Activated CD4-positive, alpha-beta memory T cell treated with anti-CD3 and anti-CD28 coated beads, Interleukin-2, amount 10 ng/mL, durations not matched to agents 7 days and 5 days (primary cell): ENCODE results near the gene ST8SIA6. TPM values are rescaled to one million over a fixed set of nuclear protein-coding genes. Genes with fewer than 3 reads are reported as not detected.
A peak's percentile ranks its signal among the peaks of the same experiment; 100 is the strongest.
"Not testable (repeated sequence)": the region's sequence is repeated elsewhere in the genome, so short reads cannot be mapped to it uniquely, and the experiment has no call there.

Experiments
- CTCF ChIA-PET: fragments of 350-600 bp; sonication (Branson Sonifier 250); formaldehyde crosslinking; loops from one replicate; lab custom pipeline; 2021; ENCODE audit warnings: antibody characterized with exemption, inconsistent platforms; lab: Charles Lee
- POLR2A ChIA-PET: fragments of 350-600 bp; sonication (Branson Sonifier 250); formaldehyde crosslinking; loops from one replicate; lab custom pipeline; 2021; ENCODE audit warnings: antibody characterized with exemption; lab: Charles Lee
- DNase-seq: peaks from one replicate; pipeline ENCODE4 v3.0.0-alpha.2; 2020
- H3K27ac Mint-ChIP-seq: one replicate; pipeline ENCODE4 v1.8.0; 2021; ENCODE audit warnings: mild to moderate bottlenecking, mixed read lengths
- H3K27me3 Mint-ChIP-seq: one replicate; pipeline ENCODE4 v1.8.0; 2021; ENCODE audit warnings: mixed read lengths
- H3K36me3 Mint-ChIP-seq: one replicate; pipeline ENCODE4 v1.8.0; 2021; ENCODE audit warnings: low read depth, mixed read lengths
- H3K4me1 Mint-ChIP-seq: one replicate; pipeline ENCODE4 v1.8.0; 2021; ENCODE audit warnings: mixed read lengths
- H3K4me3 Mint-ChIP-seq: one replicate; pipeline ENCODE4 v1.8.0; 2021; ENCODE audit warnings: mild to moderate bottlenecking, mixed read lengths
- H3K9me3 Mint-ChIP-seq: one replicate; pipeline ENCODE4 v1.8.0; 2021; ENCODE audit warnings: mixed read lengths
- total RNA-seq, 2 experiments: library from RNA; stranded (reverse); gene quantifications; one replicate each; pipeline ENCODE4 v1.2.3, GENCODE V29; 2021

The ST8SIA6 gene, protein sequence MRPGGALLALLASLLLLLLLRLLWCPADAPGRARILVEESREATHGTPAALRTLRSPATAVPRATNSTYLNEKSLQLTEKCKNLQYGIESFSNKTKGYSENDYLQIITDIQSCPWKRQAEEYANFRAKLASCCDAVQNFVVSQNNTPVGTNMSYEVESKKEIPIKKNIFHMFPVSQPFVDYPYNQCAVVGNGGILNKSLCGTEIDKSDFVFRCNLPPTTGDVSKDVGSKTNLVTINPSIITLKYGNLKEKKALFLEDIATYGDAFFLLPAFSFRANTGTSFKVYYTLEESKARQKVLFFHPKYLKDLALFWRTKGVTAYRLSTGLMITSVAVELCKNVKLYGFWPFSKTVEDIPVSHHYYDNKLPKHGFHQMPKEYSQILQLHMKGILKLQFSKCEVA
- under 1 TPM; 0.93 to 0.95 TPM for total RNA-seq

DNA sequence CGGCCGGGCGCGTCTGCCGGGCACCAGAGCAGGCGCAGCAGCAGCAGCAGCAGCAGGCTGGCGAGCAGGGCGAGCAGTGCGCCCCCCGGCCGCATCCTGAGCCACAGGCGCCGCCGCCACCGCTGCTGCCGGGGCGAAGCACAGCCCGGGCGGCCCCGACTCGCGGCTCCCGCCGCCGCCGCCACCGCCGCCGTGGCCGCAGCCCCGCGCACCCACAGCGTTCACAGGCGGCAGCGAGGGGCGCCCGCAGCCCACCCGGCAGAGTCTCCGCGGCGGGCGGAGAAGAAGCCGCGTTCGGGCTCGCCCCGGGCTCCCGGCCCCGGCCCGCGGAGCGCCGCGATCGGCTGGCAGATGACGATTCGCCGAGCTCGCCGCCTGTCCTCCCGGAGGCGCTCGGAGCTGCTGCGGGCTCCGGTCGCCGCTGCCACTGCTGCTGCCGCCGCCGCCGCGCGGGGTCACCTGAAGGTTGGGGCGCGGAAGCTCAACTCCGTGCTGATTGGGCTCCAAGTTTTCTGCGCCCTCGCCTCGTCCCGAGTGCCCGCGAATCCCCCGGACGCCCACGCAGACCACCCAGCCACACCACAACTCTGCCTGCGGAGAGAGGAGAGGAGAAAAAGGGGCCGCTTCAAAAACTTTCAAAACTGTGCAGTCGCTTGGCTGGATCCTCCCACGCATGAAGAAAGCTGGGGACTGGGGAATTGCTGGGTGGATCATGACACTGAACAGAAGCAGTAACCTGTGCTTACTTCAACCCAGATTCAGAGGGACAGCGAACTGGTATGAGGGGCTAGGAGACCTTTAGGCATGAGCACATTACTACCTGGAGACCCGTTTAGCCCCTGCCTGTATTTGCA is at the start of gene ST8SIA6:
ST8SIA6 (minus strand) TSS at position 435 of the 854 bp plus-strand sequence; CDS start at position 95, 340 bp downstream.
- CTCF ChIA-PET: interaction anchor here (0.6 to 1.8 kb wide), 7 partner anchors 10 to 162 kb away, joined by 3 to 9 read pairs (median 4); no protein-coding TSS in a partner anchor
- POLR2A ChIA-PET: interaction anchor here (0.7 to 2.2 kb wide), 11 partner anchors 10 to 190 kb away, joined by 3 to 11 read pairs (median 4); partner anchors contain the start of gene STAM
- peaks cover 31% of the 10 kb centered on the region for H3K27me3 Mint-ChIP-seq
- H3K27ac Mint-ChIP-seq: peak within 1 kb of the TSS; percentile 69
- peaks cover 8% of the 10 kb centered on the region for H3K9me3 Mint-ChIP-seq
- DNase-seq: peak; percentile 66
- H3K36me3 Mint-ChIP-seq: peaks cover 15% of the 10 kb centered on the region
- peak within 1 kb of the TSS; percentile 88 for H3K4me3 Mint-ChIP-seq
- H3K4me1 Mint-ChIP-seq: peaks cover 21% of the 10 kb centered on the region

DNA sequence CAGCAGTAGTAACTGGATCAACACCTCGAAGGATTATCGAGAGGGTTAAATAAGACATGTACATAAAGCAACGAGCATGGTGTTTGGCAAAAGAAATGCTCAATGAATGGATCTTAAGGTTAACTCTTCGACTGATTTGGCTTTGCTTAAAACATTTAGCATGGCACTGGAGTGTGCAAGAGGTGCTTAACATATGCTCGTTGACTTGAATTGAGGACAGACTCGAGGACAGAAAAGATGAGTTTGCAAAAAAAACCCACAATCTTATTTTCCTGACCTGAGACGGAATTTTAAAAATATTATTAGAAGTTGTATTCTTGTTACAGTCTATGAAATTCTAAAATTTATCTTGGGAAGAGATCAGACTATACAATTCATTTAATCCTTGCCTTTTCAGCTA is 49.4 kb upstream of the ST8SIA6 start:
- Mint-ChIP-seq H3K9me3 (peaks cover 8% of the 10 kb centered on the region), H3K4me1 (peaks cover 52% of the 10 kb centered on the region), H3K4me3 (no peak overlapping the region), H3K27me3 (no peaks in the 10 kb centered on the region), H3K27ac (no peak overlapping the region), H3K36me3 (peaks cover 39% of the 10 kb centered on the region)
- no peak for DNase-seq
- POLR2A ChIA-PET: interaction anchor here (4.2 kb wide), 1 partner anchor 141 kb away, joined by 31 read pairs; the partner anchor contains the start of gene STAM
- CTCF ChIA-PET: interaction anchor here (1.2 kb wide), 1 partner anchor 7 kb away, joined by 5 read pairs; no protein-coding TSS in a partner anchor

DNA sequence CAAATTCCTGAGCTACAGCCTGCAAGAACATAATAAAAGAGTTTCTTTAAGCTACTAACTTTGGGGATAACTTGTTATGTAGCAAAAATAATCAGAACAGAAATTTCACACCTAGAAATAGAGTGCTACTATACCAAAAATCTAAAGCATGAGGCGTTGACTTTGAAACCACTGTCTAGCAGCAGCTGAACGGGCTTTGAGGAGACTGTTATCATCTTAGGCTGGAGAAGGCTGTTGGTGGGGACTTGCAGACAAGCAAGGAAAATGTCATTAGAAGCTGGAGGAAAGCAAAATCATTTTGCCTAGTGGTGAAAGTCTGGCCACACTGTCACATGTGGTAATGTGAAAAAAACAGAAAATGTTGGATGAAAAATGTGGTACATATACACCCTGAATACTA is 48.4 kb upstream of the ST8SIA6 start:
- no peak overlapping the region for H3K27ac Mint-ChIP-seq
- POLR2A ChIA-PET: interaction anchor here (1.0 kb wide), 1 partner anchor 48 kb away, joined by 3 read pairs; the partner anchor contains the start of gene ST8SIA6
- H3K4me3 Mint-ChIP-seq: no peak overlapping the region
- no peaks in the 10 kb centered on the region for H3K27me3 Mint-ChIP-seq
- peaks cover 32% of the 10 kb centered on the region for H3K36me3 Mint-ChIP-seq
- peaks cover 4% of the 10 kb centered on the region for H3K9me3 Mint-ChIP-seq
- H3K4me1 Mint-ChIP-seq: peaks cover 42% of the 10 kb centered on the region
- CTCF ChIA-PET: interaction anchor here (1.1 kb wide), 1 partner anchor 74 kb away, joined by 4 read pairs; no protein-coding TSS in a partner anchor
- no peak for DNase-seq

DNA sequence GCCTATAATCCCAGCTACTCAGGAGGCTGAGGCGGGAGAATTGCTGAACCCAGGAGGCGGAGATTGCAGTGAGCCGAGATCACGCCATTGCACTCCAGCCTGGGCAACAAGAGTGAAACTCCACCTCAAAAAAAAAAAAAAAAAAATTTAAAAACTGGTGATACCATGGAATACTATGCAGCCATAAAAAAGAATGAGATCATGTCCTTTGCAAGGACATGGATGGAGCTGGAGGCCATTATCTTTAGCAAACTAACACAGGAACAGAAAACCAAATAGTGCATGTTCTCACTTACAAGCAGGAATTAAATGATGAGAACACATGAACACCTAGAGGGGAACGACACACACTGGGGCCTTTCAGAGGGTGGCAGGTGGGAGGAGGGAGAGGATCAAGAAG is 44.6 kb upstream of the ST8SIA6 start:
- H3K4me1 Mint-ChIP-seq, CTCF ChIA-PET, POLR2A ChIA-PET, H3K27me3 Mint-ChIP-seq, DNase-seq, H3K4me3 Mint-ChIP-seq, H3K27ac Mint-ChIP-seq, H3K9me3 Mint-ChIP-seq: not testable (repeated sequence)
- peaks cover 26% of the 10 kb centered on the region for H3K36me3 Mint-ChIP-seq

DNA sequence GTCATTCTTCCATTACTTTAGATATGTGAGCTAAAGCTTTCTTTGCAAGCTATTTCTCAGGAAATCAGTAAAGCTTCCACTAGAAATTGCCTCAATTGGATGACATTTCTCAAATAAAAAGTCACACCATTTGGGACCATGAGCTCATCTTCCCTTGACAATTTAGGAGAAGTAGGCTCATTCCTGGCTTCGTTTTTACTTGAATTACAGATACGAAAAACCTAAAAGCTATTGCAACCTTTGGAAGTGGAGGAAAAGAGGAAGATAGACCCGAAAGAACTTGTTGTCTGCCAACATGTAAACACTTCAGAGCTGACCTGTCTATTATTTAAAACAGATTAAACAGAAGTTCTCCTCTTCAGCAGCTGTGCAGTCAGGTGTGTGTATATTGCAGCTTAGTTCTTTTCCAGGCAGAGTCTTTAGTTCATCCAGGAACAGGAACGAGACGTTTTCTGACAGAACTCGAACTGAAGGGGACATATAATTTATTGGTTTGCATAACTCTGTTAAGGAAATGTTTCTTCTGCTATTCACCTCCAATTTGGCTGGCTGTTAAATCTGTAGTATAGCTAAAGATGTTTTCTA is 43.1 kb upstream of the ST8SIA6 start:
- H3K4me3 Mint-ChIP-seq: no peak overlapping the region
- CTCF ChIA-PET: no interaction called here

DNA sequence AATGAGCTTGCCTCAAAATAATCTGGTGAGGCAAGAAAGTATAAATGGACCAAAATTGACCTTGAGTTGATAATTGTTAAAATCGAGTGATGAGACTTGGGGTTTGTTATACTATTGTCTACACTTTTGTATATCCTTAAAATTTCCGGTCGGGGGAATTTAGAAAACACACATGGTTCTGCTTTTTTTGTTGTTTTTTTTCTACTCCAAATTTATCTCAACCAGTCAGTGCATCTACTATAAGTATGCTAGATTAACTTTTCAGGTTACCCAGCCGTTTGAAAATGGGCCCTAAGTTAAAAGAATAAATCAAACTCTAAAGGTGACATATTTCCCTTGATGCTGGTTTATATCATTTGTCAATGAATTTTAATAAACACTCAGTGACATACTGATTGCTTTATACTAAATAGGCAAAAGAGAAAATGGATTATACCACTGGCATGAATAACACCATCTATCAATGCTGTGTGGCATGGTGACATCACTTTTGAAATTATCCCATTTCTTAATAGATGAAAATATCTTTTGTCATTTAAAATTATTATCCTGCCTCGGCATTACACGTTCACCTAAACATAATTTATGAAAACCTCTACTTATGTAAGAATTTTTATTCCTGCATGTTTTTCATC is 40.3 kb upstream of the ST8SIA6 start:
- ChIA-PET CTCF (interaction anchor here (0.7 kb wide), 1 partner anchor 1673 kb away, joined by 3 read pairs; no protein-coding TSS in a partner anchor), POLR2A (no interaction called here)
- no peak overlapping the region for H3K27ac Mint-ChIP-seq
- H3K27me3 Mint-ChIP-seq: no peaks in the 10 kb centered on the region
- no peaks in the 10 kb centered on the region for H3K4me1 Mint-ChIP-seq
- DNase-seq: no peak
- peaks cover 2% of the 10 kb centered on the region for H3K9me3 Mint-ChIP-seq
- no peak overlapping the region for H3K4me3 Mint-ChIP-seq
- H3K36me3 Mint-ChIP-seq: peaks cover 14% of the 10 kb centered on the region

More for the DNA sequence above, 43.1 kb upstream of the ST8SIA6 start:
- Mint-ChIP-seq H3K4me1 (no peaks in the 10 kb centered on the region), H3K9me3 (peaks cover 2% of the 10 kb centered on the region), H3K27ac (no peak overlapping the region), H3K36me3 (peaks cover 16% of the 10 kb centered on the region), H3K27me3 (no peaks in the 10 kb centered on the region)
- no peak for DNase-seq
- POLR2A ChIA-PET: interaction anchor here (1.0 to 2.3 kb wide), 3 partner anchors 9 to 14 kb away, joined by 3 to 6 read pairs (median 4); no protein-coding TSS in a partner anchor

DNA sequence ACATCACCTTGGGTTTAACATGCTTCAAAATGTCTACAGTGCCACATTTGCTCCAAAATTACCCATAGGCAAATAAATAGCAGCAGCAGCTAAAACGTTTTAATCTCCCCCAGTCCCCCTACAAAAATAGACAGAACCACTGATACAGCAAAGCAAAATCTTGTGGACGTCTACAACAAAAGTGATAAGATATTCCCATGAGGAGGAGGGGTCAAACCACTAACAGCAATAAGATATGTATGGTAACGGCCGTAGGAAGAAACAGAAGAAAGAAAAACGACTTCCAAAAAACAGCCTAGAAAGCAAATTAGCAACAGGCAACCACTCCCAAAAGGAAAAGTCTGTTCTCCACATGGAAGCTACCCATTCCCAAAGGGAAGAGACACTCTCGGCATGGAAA is 34.5 kb upstream of the ST8SIA6 start:
- no peak overlapping the region for H3K27ac Mint-ChIP-seq
- no peaks in the 10 kb centered on the region for H3K4me1 Mint-ChIP-seq
- no peak overlapping the region for H3K4me3 Mint-ChIP-seq
- H3K9me3 Mint-ChIP-seq: no peaks in the 10 kb centered on the region
- ChIA-PET CTCF (no interaction called here), POLR2A (no interaction called here)
- no peaks in the 10 kb centered on the region for H3K27me3 Mint-ChIP-seq
- DNase-seq: no peak
- H3K36me3 Mint-ChIP-seq: peaks cover 9% of the 10 kb centered on the region

DNA sequence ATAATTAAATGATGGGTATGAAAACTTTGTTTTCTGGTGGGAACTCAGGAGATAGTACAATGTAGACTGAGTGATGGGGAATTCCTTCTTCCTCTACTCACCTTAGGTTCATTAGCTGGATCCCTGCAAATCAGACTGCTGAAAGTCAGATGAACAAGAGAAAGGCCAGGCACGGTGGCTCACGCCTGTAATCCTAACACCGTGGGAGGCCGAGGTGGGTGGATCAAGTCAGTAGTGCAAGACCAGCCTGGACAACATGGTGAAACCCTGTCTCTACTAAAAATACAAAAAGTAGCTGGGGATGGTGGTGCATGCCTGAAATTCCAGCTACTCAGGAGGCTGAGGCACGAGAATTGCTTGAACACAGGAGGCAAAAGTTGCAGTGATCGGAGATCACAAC is 28.7 kb upstream of the ST8SIA6 start:
- Mint-ChIP-seq H3K36me3 (peaks cover 9% of the 10 kb centered on the region), H3K27me3 (peaks cover 19% of the 10 kb centered on the region), H3K4me3 (no peak overlapping the region), H3K9me3 (peaks cover 16% of the 10 kb centered on the region), H3K27ac (no peak overlapping the region), H3K4me1 (no peaks in the 10 kb centered on the region)
- ChIA-PET POLR2A (no interaction called here), CTCF (no interaction called here)
- no peak for DNase-seq

DNA sequence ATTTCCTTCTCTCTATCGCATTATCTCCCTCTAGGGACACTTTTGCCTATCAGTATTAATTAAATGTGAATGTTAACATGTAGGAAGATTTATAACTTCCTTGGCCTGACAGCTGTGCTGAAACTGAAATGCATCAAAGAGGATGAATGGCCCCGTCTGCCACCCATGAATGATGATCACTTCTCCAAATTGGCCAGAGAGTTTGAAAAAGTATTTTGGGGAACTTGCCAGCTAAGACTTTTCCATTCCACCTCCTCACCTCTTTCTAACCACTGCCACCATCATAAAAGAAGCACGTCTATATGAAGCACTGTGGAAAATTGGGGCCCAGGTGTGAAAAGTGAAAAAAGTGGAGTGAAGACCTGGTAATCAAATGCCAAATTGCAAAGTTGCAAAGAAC is 25.4 kb upstream of the ST8SIA6 start:
- ChIA-PET CTCF (no interaction called here), POLR2A (no interaction called here)
- no peak for DNase-seq
- Mint-ChIP-seq H3K36me3 (peaks cover 7% of the 10 kb centered on the region), H3K27ac (no peak overlapping the region), H3K4me3 (no peak overlapping the region), H3K27me3 (peaks cover 23% of the 10 kb centered on the region), H3K4me1 (no peaks in the 10 kb centered on the region), H3K9me3 (peaks cover 16% of the 10 kb centered on the region)

DNA sequence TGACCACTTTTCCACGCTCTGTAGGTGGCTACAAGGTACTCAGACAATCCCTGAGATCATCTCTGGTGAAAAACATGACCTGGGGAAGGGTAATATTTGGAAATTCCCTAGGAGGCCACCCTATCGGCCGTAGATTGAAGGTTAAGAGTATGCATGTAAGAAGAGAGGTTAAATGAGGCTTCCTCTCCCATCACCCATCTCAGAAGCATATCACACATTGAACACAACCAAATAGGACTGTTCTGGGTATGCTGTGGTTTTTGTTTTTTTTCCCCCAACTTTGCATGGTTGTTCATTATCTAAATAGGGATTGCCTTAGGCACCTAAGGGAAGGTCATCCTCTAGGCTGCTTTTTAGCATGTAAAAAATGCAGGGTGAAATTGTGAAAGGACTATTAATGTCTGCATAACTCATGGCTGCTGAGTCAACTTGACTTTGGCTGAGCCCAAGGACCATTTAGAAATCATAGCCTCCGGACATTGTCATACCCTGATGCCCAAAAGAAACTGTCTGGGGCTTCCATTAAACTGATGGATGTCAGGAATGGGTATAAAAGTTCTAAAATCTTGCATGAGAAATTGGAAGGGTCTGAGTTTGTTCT is 24.7 kb upstream of the ST8SIA6 start:
- CTCF ChIA-PET: no interaction called here
- H3K27me3 Mint-ChIP-seq: peaks cover 23% of the 10 kb centered on the region
- H3K4me3 Mint-ChIP-seq: no peak overlapping the region
- DNase-seq: no peak
- H3K27ac Mint-ChIP-seq: no peak overlapping the region
- H3K36me3 Mint-ChIP-seq: peaks cover 7% of the 10 kb centered on the region
- POLR2A ChIA-PET: no interaction called here
- H3K9me3 Mint-ChIP-seq: peaks cover 16% of the 10 kb centered on the region
- no peaks in the 10 kb centered on the region for H3K4me1 Mint-ChIP-seq

DNA sequence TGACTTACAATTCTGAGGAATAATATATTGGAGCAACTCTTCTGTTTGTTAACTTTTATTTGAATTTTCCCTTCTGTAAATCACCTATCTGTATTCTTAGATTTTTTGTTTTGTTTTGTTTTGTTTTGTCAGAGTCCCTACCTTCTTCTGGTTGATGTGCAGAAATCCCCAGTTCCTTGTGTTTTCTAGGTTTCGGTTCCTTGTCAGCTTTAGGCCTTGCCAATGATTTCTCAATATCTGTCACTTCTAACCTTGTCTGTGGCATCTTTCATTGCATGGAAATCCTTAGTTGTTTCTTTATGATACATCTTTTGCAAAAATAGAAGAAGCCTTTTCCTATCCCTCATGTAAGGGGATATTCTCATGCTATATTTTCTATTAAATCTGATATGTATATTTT is 21.7 kb upstream of the ST8SIA6 start:
- peaks cover 29% of the 10 kb centered on the region for H3K27me3 Mint-ChIP-seq
- H3K36me3 Mint-ChIP-seq: peaks cover 7% of the 10 kb centered on the region
- CTCF ChIA-PET: no interaction called here
- POLR2A ChIA-PET: no interaction called here
- no peak overlapping the region for H3K4me3 Mint-ChIP-seq
- H3K4me1 Mint-ChIP-seq: peaks cover 4% of the 10 kb centered on the region
- no peak overlapping the region for H3K27ac Mint-ChIP-seq
- DNase-seq: no peak
- H3K9me3 Mint-ChIP-seq: peaks cover 8% of the 10 kb centered on the region

DNA sequence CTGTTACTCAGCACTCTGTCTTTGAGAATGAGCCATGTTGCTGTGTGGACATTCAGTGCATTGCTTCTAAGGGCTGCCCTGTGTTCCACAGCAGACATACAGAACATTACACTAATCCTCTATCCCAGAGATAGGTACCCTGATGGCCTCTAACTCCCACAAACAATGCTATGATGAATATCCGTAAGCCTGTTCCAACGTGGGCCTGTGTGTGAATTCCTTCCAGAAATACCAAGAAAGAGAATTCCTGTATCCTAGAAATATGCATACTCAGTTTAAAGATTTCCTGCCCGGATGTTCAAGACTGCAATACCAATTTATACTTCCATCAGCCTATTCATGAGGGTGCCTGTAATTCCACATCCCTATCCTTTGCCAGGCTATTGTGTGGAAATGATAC is 21.3 kb upstream of the ST8SIA6 start:
- Mint-ChIP-seq H3K27me3 (peaks cover 26% of the 10 kb centered on the region), H3K4me3 (no peak overlapping the region), H3K4me1 (peaks cover 4% of the 10 kb centered on the region), H3K9me3 (peaks cover 5% of the 10 kb centered on the region), H3K27ac (no peak overlapping the region), H3K36me3 (peaks cover 4% of the 10 kb centered on the region)
- no peak for DNase-seq
- CTCF ChIA-PET: no interaction called here
- POLR2A ChIA-PET: no interaction called here
